LoVo (cell line): ENCODE results near the gene PPIP5K2.
"Not testable (repeated sequence)": the region's sequence is repeated elsewhere in the genome, so short reads cannot be mapped to it uniquely, and the experiment has no call there.

Experiments
- DNase-seq: peaks from one replicate; pipeline ENCODE4 v3.0.0-alpha.2; 2016; ENCODE audit warnings: low spot score

Gene PPIP5K2

DNA sequence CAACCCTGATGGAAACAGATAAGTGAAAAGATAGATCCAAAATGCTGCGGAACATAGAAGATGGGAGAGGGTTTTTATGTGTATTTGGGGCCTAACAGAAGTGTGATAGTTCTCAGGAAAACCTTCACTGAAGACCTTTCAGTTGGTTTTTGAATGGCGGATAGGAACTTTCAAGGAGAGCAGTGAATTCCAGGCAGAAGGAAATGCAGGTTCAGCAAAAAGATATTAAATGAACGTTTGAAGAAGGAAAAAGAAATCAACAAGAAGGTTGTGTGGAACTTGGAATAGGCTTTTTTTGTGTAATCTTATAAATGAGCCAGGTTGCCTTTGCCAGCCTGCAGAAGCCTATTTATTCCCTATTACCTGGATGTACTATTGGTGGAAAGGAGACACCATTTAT, 2.1 kb downstream of the PPIP5K2 start:
- no peak for DNase-seq

DNA sequence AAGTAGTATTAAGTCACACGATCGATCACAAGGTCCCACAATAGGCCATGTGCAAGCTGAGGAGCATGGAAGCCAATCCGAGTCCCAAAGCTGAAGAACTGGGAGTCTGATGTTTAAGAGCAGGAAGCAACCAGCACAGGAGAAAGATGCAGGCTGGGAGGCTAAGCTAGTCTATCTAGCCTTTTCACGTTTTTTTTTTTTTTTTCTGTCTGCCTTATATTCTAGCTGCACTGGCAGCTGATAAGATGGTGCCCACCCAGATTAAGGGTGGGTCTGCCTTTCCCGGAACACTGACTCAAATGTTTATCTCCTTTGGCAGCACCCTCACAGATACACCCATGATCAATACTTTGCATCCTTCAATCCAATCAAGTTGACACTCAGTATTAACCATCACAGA, 6.5 kb downstream of the PPIP5K2 start:
- no peak for DNase-seq

DNA sequence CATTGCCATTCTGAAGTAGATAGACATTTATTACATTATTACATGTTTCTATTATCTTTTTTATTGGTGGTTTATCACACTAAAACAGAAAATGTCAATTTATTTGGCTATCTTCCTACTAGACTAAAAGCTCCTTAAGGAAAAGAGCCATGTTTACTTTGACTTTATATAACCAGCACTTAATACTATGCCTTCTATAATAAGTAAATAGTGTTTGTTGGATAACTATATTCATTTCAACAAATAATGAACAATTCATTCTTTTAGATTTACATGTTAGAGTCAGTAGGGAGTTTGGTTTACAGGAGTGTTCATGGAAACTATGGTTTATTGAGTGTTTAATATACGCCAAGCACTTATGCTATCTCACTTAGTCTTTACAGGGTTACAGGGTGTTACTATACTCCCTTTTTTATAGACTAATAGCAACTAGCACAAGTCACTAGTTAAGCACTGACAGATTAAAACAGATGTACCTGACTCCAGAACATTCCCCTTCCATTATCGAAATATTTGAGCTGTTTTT, 7.3 kb downstream of the PPIP5K2 start:
- no peak for DNase-seq

DNA sequence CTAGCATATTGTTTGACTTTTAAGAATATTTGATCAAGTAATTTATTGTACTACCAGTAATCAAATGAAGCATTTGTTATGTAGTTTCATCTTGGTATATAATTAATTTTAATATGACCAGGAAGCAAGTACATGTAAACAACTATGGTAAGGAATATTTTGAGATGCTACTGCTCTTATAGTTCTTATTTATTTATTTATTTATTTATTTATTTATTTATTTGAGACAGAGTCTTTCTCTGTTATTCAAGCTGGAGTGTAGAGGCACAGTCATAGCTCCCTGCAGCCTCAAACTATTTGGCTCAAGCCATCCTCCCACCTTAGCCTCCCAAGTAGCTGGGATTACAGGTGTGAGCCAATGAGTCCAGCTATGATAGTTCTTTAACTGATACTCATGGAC, 8.1 kb downstream of the PPIP5K2 start:
- no peak for DNase-seq

DNA sequence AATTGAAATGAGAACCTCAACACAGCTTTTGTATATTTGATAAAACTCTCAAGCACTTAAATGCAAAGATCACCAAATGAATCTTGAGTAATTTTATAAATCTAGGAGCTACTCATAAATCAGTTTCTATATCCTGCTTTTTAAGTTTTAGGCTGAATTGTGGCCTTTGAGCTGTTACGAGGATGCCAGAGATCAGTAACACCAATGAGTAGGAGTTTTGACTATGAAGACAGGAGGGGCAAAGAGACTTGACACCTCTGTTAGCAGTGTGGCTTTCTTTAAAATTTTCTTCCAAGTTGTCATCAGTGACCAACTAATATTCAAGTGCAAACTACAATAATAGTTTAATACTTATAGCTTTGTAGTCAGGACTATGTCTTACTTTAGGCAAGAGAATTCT, 12.6 kb downstream of the PPIP5K2 start:
- DNase-seq: no peak

DNA sequence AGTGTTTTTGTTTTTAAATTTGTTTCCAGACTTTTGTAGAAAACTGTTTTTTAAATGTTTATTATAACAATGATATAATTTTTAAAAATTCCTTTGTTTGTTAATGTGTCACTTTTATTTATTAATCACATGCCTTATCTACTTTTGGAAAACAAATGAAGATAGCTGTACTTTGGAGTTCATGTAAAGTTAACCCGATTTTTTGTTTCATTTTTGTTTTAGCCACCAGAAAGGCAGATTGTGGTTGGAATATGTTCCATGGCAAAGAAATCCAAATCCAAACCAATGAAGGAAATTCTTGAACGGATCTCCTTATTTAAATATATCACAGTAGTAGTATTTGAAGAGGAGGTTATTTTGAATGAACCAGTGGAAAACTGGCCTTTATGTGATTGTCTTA, 13.1 kb downstream of the PPIP5K2 start:
- no peak for DNase-seq

DNA sequence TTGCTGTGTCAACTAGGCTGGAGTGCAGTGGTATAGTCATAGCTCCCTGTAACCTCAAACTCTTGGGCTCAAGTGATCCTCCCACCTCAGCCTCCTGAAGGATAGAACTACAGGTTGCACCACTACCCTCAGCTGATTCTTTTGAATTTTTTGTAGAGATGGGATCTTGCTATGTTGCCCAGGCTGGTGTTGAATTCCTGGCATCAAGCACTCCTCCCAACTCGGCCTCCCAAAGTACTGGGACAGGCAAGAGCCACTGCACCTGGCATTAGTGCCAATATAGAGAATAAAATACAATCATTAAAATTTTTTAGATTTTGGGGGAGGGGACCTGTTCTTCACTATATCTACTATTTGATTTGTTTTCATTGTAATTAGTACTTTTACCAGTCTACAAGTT, 15.4 kb downstream of the PPIP5K2 start:
- DNase-seq: no peak

DNA sequence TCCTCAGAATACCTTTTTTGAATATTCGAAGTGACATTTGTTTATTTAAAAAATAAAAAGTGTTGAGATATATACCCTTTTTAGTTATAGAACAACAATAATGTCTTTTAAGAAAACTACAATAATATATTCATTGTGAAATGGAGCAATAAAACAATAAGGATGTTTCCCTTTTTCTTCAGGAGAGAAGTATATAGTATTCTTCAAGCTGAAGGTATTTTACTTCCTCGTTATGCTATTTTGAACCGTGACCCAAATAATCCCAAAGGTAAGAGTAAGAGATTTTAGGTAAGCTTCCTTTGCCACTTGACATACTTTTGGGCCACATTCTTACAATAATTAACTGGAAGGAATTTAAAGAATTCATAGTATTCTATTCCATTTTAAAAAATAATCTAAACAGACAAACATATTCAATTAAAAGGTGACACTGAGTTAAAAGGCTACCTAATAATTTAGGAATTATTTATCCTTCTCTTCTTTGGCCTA, 18.1 kb downstream of the PPIP5K2 start:
- DNase-seq: no peak

DNA sequence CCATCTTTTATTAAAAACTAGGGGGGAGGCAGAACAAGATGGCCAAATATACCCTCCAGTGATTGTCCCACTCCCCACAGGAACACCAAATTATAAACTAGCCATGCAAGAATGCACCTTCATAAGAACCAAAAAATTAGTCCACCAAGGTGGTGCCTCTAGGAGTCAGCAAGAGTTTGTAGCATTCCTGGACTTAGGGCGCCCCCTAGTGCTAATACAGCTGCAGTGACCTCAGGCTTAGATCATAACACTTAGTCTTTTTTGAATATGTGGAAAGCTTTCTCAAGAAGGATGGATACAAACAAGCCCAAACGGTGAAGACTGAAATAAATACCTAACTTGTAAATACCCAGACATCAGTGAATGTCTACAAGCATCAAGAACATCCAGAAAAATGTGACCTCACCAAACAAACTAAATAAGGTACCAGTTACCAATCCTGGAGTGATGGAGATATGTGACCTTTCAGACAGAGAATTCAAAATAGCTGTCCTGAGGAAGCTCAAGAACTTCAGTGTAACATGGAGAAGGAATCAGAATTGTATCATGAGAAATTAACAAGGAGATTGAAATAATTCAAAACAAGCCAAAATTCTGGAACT, 19.3 kb downstream of the PPIP5K2 start:
- peak; percentile 76 for DNase-seq

DNA sequence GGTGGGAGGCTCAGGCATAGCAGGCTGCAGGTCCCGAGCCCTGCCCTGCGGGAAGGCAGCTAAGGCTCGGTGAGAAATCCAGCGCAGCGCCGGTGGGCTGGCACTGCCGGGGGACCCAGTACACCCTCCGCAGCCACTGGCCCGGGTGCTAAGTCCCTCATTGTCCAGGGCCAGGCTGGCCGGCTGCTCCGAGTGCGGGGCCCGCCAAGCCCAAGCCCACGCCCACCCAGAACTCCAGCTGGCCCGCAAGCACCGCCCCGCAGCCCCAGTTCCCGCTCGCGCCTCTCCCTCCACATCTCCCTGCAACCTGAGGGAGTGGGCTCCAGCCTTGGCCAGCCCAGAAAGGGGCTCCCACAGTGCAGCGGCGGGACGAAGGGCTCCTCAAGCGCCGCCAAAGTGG, 22.0 kb downstream of the PPIP5K2 start:
- not testable (repeated sequence) for DNase-seq

DNA sequence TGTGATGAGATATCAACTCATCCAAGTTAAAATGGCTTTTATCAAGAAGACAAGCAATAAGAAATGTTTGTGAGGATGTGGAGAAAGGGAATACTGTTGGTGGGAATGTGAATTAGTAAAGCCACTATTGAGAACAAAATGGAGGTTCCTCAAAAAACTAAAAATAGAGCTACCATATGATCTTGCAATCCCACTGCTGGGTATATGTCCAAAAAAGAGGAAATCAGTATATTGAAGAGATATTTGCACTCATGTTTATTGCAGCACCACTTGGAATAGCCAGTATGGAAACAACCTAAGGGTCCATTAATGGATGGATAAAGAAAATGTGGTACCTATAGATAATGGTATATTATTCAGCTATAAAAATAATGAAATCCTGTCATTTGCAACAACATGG, 25.1 kb downstream of the PPIP5K2 start:
- DNase-seq: no peak

DNA sequence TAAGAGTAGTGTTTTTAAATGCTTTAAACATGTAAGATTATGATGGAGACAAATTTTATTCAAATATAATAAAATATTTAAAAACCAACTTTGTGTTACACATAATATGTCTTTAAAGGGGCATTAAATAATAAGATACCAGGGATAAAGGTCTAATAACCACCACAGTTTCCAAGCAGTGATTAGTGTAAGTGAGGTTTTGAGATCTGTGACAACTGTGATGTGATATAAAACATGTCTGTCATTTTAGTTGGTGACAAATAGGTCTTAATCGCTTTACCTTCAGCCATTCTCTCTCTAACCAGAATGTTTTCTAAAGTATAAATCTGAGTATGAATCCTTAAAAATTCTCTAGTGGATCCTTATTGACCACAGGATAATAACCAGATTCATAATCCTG, 28.1 kb downstream of the PPIP5K2 start:
- DNase-seq: no peak

DNA sequence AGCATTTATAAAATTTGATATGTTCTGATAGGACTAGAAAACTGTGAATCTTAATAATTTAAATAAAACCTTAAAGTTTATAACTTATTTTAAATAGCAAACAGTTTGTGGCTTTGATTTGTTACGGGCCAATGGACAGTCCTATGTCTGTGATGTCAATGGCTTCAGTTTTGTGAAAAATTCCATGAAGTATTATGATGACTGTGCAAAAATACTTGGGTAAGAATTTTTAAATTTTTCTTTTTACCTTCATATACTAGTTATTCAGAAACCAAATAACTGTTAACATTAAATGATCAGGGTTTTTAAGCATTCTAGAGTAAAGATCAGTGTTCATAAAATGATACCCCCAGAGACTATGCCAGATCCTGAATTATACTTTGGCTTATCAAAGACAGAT, 31.1 kb downstream of the PPIP5K2 start:
- no peak for DNase-seq

DNA sequence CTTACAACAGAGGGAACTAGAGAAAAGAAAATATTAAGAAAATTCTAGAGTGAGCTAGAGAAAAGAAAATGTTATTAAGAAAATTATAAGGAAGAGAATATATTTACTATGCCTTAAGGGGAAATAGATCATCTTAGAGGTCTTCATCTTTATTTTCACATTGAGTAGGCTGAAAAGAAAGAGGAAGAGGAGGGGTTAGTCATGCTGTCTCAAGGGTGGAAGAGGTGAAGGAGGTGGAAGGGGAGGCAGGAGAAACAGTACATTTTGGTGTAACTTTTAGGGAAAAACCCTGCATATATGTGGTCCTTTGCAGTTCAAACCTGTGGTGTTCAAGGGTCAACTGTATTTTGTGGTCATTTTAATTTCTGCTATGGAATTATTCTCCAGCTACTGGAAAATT, 46.6 kb downstream of the PPIP5K2 start:
- DNase-seq: no peak

DNA sequence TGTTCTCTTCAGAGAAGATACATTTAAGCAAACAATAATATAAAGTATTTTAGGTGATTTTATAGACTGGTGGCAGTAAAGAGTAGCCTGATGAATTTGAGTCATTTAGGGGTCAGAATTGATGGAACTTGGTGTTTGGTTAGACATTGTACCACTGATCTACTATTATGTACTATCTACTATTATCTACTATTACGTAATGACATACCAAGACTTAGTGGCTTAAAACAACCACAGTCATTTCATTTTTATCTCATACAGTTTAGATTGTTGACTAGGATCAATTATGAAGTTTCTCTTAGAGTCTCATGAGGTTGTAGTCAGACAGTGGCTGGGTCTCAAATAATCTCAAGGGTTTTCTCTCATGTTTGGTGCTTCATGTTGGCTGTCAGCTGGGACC, 54.0 kb downstream of the PPIP5K2 start:
- no peak for DNase-seq

DNA sequence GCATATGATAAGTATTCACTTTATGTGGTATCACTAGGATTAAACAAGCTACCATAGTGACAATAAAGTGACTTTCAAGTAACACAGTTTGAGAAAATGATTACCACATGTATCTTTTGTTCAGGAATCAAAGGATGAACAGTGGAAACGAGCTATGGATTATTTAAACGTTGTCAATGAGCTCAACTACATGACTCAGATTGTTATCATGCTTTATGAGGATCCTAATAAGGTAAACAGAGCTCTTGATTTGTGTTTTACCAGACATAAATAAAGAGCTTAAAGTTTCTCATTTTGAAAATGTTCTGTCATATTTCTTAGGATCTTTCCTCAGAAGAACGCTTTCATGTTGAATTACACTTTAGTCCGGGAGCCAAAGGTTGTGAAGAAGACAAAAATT, 57.4 kb downstream of the PPIP5K2 start:
- no peak for DNase-seq

DNA sequence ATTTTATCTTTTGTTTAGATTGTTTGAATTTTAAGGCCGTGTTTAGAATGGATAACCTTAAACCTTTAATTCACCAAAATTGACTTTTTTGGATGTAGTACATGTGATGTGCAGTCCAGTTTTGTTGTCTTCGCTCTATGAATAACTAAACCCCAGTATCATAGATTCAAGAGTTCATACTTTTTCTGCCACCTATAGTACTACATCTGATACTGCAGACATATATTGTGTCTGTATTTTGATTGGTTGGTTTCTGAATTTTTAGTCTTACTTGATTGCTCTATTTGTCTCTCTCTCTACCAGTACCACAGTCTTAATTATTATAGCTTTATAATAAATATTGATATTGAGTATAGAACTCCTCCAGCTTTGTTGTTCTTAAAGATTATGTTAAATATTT, 58.1 kb downstream of the PPIP5K2 start:
- DNase-seq: no peak

DNA sequence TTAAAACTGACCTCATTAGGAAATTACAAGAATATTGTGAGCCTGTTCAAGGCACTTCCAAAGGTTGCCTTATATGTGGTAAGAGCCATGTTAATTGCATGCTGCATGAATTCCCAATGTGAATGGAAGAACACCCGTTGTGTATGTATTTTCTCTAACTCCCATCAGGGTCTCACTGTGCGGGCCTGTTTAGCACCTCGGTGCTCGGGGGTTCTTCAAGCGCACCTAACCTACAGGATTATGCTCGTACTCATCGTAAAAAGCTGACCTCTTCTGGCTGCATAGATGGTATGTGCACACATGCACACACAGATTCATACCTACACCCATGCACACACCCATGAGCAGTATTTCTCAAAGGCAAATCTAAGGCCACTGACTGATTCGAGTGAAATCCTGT, 66.1 kb downstream of the PPIP5K2 start:
- no peak for DNase-seq

DNA sequence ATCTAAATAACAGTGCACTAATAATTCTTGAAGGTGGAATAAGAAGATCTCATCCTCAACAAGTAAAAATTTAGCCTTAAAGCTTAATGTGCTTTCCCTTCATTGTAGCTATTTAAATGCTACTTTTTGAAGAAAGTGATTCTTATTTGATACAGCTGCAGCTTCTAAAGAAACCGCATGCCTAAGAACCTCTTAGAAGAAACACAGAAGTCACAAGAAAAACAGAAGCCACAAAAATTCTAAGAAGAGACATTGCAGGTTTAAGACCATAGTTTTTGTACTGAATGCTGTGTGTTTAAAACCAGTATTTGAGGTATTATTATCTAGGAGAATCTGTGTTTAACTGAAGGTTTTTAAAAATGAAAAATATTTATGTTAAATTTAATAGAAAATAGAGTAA, 68.3 kb downstream of the PPIP5K2 start:
- no peak for DNase-seq

DNA sequence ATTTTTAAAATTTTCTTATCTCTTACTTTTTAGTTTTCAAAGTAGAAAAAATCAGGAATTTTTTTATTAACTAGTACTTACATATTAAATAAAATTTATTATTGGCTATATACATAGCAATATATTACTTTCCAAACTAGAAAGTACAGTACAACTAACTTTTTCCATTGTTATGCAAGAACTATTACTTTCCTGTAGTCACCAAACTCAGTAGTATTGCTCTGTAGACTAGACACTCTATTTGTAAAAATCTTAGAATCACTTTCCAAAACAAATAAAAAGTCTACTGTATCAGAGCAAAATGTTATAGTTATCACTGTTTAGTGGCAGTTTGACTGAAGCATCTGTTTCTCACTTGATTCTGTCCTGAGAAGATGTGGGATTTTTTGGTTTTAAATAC, 83.1 kb downstream of the PPIP5K2 start:
- DNase-seq: no peak

DNA sequence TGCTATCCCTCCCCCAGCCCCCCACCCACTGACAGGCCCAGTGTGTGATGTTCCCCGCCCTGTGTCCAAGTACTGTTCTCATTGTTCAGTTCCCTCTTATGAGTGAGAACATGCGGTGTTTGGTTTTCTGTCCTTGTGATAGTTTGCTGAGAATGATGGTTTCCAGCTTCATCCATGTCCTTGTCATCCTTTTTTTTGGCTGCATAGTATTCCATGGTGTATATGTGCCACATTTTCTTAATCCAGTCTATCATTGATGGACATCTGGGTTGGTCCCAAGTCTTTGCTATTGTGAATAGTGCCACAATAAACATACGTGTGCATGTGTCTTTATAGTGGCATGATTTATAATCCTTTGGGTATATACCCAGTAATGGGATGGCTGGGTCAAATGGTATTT, 84.9 kb downstream of the PPIP5K2 start:
- not testable (repeated sequence) for DNase-seq

DNA sequence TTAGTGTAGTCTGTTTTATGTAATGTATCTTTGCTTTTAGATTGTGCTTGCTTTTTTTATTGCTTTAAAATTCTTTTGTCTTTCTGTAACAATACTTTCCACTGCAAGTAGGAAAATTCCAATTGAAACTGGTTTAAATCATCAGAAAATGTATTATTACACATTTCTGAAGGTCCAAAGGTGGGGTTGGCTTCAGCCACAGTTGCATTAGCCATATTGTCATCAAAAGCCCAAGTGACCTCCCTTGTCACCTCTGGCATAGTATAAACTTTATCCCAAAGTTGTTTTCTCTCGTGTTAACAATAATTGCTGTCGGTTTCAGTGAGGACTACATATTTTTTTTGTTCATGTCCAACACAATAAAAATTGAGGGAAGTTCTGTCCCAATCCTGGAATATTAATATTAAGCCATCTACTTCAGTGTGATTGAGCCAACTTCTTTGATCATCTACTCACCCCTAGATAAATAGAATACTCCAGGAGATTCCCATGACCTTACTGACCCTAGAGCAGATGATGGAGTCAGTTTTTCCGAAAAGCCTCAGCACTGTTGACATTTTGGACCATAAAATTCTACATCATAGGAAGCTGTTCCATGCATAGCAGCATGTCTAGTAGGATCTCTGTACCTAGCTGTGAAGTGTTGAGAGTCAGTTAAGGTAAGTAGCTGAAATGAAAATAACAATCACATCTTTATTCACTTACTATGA, 86.0 kb downstream of the PPIP5K2 start:
- DNase-seq: no peak

DNA sequence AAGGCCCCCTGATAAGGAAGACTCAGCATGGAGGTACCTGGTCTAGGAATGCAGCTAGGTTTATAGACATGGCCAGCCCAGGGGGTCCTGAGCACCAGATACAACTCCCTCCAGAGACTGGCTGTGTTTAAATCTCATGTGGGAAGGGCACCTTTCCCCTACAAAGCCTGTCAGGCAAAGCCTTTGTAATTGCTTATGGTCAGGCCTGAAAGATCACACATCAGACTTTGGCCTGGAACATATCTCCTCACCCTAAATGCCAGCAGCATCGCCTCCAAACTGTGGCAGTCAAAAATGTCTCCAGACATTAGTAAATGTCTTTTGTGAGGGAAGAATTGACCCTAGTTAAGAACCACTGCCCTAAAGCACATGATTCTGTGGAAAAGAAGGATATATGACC, 86.9 kb downstream of the PPIP5K2 start:
- no peak for DNase-seq

DNA sequence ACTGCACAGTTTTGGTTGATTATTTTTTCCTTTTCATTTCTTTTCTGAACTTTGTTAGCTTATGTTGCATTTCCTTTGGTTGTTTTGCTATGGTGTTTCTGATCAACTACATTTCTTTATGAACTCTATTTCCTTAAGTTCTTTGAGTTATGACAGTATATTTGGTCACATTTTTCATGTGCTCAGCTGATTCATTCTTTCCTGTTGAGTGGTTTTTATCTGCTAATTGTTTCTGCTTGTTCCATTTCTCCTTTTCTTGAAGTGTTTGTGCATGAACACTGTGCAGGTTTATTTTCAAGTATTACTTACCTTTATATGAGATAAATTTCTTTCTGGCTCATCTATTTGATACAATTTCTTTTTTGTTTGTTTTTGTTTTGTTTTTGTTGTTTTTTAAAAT, 87.6 kb downstream of the PPIP5K2 start:
- no peak for DNase-seq
